NCI-H1092 treated with DMSO at 0.1 percent for 48 hours (cell line): Measurements from ENCODE around the gene RAB11FIP4.
A peak's percentile ranks its signal among the peaks of the same experiment; 100 is the strongest.

ENCODE experiments used
- DNase-seq: peaks from one replicate; lab custom pipeline; 2025; lab: John Stamatoyannopoulos, UW

The RAB11FIP4 gene

GRCh38 chr17:31499771-31500554 is 108.5 kb downstream of the RAB11FIP4 start:
- no peak for DNase-seq

DNA sequence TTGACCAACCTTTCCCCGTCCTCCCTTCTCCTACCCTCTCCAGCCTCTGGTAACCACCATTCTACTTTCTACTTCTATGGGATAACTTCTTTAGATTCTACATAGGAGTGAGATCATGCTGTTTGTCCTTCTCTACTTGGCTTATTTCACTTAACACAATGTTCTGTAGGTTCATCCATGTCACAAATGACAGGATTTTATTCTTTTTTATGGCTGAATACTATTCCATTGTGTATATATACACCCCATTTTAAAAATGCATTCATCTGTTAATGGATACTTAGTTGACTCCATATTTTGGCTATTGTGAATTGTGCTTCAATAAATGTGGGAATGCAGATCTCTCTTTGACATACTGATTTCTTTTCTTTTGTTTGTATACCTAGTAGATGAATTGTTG is 115.0 kb downstream of the RAB11FIP4 start:
- no peak for DNase-seq

DNA sequence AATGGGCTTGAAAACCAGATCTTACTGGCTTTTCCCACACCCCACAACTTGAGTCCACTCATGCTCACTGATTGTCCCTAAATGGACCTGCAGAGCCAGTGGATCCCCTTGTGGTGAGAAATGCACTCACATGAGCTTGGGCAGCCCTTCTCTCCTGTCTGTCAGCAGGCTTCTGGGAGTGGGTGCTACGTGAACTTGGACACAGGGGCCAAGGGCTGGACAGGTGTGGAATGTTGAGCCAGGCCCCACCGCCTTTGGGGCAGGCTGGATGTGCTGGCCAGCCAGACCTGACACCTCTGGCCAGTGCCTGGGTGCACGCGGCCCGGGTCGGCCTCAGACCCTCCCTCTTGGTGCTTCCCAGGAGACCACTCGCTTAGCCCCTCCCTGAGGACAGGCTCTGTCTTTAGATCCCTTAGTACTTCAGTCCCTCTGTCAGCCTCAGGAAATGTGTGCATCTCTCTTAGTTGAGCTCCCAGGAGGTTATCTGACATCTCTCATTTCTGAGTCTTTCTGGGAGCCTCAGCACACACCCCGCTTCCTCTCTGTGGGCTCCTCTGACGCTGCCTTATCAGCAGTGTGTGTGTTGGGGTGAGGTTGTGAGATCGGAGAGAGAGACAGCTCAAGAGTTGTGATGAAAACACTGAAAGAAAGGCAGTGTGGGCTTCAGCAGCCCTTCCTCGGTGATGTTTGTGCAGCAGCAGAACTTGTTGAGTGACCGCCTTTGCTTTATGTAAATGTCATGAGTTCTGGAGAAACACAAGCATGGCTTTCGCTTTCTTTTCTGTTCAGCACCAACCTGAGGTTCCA is 117.0 kb downstream of the RAB11FIP4 start:
- no peak for DNase-seq

- DNase-seq, result no peak
These were observed 117.8 kb downstream of the RAB11FIP4 start for GRCh38 chr17:31509095-31509804.

GRCh38 chr17:31509805-31510177 is 118.3 kb downstream of the RAB11FIP4 start:
- no peak for DNase-seq

- no peak for DNase-seq
These were observed 119.1 kb downstream of the RAB11FIP4 start for GRCh38 chr17:31510308-31511194.

- peak; percentile 60 for DNase-seq
These were observed 119.7 kb downstream of the RAB11FIP4 start for GRCh38 chr17:31511195-31511578.

- no peak for DNase-seq
These were observed 120.1 kb downstream of the RAB11FIP4 start for GRCh38 chr17:31511580-31511979.

GRCh38 chr17:31512104-31512740 is 120.7 kb downstream of the RAB11FIP4 start:
- DNase-seq, result no peak

GRCh38 chr17:31512796-31513195 is 121.3 kb downstream of the RAB11FIP4 start:
- no peak for DNase-seq

DNA sequence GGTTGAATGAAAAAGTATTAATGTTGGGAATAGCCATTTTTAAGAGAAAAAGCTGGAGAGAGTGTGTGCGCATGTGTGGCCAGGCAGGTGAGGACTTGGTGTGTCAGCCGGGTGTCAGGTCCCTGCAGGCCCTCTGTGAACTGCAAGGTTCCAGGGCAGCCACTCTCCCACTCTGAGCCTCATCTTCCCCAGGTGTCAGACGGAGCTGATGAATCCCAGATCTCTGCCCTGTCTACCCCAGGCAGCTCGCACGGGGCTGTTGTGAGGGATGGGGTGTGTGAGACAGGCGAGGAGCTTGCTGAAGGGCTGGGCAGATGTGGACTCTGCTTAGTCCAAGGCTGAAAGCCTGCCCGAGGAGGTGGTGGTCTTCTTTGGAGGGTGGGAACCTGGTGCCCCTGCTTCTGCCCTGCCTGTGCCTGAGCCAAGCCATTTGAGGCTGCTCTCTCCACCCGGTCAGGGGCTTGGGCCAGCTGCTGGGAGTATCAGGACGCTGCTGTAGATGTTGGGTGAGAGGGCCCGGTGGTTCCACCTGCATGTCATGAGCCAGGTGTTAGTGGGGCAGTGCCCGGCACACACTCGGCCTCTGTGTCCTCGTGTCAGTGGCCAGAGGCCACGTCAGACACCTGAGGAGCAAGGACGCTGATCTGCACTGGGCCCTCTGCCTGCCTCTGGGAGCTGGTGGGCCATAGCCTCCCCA is 122.4 kb downstream of the RAB11FIP4 start:
- DNase-seq, result no peak

DNA sequence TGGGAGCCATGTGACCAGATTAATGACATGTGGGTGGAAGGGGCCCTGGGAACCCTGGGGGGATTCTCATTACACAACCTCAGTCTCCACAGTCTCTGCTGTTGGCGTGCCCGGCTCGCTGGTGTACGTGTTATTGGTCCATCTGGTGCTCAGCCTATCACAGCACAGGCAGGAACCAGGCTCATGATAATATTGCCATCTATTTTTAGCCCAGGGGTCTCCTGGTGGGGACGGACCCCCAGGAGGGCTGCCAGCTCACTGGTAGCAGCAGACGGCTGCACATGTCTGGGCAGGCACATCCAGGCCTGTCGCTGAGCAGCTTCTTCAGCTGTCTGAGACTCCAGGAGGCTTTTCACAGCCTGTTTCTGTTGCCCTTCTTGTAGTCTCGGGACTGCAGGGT is 123.8 kb downstream of the RAB11FIP4 start:
- DNase-seq, result no peak

GRCh38 chr17:31517524-31517923 is 126.0 kb downstream of the RAB11FIP4 start:
- DNase-seq, result peak; percentile 14

DNA sequence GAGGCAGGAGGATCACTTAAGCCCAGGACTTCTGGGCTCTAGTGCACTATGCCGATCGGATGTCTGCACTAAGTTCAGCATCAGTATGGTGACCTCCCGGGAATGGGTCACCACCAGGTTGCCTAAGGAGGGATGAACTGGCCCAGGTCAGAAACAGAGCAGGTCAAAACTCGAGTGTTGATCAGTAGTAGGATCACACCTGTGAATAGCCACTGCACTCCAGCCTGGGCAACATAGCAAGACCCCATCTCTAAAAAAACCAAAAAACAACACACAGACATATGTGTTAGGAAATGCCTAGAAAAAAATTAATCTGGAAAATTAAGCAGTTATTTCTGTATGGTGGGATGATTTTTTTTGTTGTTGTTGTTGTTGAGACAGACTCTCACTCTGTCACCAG is 127.0 kb downstream of the RAB11FIP4 start:
- DNase-seq, result no peak

- DNase-seq, result no peak
These were observed 130.3 kb downstream of the RAB11FIP4 start for GRCh38 chr17:31521632-31522283.

DNA sequence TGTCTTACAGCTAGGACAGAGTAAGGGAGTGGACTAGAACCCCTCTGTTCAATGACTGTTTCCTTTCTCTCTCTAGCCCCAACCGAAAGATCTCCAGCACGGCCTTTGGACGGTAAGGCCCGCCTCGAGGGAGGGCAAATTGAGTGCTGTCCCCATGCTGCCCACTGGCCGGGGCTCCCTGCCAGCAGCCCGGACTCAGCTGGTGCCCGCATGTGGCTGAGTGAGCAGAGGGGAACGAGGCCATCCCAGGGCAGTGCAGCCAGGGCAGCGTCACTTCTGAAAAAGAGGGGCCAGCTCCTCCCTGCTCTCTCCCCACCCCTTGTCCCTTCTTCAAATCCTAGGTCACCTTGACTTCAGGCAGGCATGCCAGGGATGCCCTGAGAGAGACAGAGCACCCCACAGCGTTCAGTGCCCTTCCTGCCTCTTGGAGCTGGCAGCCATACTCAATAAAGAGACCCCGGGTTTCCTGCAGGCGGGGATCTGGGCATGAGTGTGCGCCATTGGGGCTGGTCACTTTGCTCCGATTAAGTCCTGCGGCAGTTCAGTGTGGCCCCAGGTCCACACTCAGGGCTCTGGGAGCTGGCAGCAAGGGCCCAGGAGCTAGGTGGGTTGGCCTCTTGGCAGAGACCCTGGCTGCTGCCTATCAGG is 130.9 kb downstream of the RAB11FIP4 start:
- DNase-seq, result no peak

- DNase-seq, result no peak
These were observed 131.6 kb downstream of the RAB11FIP4 start for GRCh38 chr17:31522987-31523495.

DNA sequence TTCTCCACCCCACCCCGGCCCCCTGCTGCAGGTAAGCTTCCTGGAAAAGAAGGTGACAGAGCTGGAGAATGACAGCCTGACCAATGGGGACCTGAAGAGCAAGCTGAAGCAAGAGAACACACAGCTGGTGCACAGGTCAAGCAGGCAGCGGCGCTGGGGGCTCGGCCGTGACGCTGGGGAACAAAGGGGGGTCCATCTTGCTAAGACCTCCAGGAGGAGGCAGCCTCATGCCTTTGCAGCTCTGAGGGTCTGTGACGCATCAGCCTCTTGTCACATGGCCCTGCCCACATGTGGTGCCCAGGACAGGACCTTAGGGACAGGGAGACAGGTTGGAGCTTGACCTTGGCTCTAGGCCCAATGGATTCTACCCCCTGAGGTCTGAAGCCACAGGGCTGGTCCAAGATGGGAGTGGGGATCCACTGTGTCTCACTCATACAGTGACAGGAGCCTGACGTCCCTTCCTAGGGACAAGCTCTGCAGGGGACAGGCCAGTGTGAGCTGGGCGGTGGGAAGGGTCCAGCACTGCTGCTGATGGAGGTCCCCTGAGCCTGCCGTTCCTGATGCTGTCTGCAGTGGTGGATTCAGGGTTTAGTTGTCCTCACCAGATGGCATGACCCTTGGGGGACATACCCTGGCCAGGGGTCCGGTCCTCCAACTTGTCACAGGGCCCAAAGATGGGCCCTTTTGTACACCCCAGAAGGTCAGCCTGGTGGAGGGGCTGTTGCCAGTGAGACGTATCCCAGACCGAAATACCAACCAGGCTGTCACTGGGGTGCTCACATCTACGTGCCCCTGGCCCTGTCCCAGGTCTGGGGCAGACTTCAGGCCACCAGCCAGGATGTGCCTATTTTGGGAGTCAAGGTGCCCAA is 132.6 kb downstream of the RAB11FIP4 start:
- DNase-seq, result no peak
